ENCODE measurements around the gene C1QTNF3.
"Not testable (repeated sequence)": the region's sequence is repeated elsewhere in the genome, so short reads cannot be mapped to it uniquely, and the experiment has no call there.

C1QTNF3 gene

DNA sequence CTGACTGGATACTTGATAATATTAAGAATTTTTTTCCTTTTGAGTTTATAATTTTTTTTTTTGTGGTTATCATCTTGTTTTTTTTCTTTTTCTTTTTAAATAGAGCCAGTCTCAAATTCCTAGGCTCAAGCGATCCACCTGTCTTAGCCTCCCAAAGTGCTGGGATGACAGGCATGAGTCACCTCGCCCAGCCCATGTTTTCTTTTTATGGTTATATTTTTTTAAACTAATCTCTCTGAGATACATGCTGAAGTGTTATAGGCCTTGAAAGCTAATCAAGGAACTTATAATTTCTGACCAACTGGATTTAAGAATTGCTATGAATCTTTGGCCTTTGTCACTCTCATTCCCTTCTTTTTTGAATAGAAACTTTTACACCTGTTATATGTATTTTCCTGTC, 28.4 kb downstream of the C1QTNF3 start:
- H3K27ac ChIP-seq = no peak overlapping the region
- H2AFZ ChIP-seq = no peak overlapping the region
- H3K36me3 ChIP-seq (ENCODE audit: control insufficient read depth, insufficient read depth, low read length) = no peaks in the 10 kb centered on the region
- TF ChIP-seq, protein P1, sequence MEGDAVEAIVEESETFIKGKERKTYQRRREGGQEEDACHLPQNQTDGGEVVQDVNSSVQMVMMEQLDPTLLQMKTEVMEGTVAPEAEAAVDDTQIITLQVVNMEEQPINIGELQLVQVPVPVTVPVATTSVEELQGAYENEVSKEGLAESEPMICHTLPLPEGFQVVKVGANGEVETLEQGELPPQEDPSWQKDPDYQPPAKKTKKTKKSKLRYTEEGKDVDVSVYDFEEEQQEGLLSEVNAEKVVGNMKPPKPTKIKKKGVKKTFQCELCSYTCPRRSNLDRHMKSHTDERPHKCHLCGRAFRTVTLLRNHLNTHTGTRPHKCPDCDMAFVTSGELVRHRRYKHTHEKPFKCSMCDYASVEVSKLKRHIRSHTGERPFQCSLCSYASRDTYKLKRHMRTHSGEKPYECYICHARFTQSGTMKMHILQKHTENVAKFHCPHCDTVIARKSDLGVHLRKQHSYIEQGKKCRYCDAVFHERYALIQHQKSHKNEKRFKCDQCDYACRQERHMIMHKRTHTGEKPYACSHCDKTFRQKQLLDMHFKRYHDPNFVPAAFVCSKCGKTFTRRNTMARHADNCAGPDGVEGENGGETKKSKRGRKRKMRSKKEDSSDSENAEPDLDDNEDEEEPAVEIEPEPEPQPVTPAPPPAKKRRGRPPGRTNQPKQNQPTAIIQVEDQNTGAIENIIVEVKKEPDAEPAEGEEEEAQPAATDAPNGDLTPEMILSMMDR (IDR thresholded peaks at IDR 0.05) = no peak
- no peak overlapping the region for H3K4me2 ChIP-seq (ENCODE audit: low read length)
- no peaks in the 10 kb centered on the region for H3K27me3 ChIP-seq (ENCODE audit: control insufficient read depth, insufficient read depth, low read length)
- H3K9ac ChIP-seq = no peak overlapping the region
- H3K4me3 ChIP-seq (ENCODE audit: low read depth, low read length) = no peak overlapping the region
- H3K79me2 ChIP-seq = no peaks in the 10 kb centered on the region
- no peaks in the 10 kb centered on the region for H3K9me3 ChIP-seq (ENCODE audit: control insufficient read depth, low read length)
- H3K4me1 ChIP-seq = no peaks in the 10 kb centered on the region

DNA sequence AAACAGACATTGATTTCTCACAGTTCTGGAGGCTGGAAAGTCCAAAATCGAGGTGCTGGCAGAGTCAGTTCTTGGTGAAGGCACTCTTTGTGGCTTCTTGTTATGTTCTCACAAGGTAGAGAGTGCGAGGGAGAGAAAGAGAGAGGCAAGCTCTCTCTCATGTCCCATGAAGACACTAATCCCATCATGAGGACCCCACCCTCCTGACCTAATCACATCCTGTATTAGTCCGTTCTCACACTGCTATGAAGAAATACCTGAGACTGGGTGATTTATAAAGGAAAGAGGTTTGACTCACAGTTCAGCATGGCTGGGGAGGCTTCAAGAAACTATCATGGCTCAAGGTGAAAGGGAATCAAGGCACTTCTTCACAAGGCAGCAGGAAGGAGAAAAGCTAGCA, 29.5 kb downstream of the C1QTNF3 start:
- Histone ChIP-seq H3K9me3 (ENCODE audit: control insufficient read depth, low read length) (no peaks in the 10 kb centered on the region), H2AFZ (no peak overlapping the region), H3K79me2 (no peaks in the 10 kb centered on the region), H3K27me3 (ENCODE audit: control insufficient read depth, insufficient read depth, low read length) (no peaks in the 10 kb centered on the region), H3K9ac (no peak overlapping the region), H3K4me3 (ENCODE audit: low read depth, low read length) (no peak overlapping the region), H3K4me2 (ENCODE audit: low read length) (no peak overlapping the region), H3K4me1 (no peaks in the 10 kb centered on the region), H3K27ac (no peak overlapping the region), H3K36me3 (ENCODE audit: control insufficient read depth, insufficient read depth, low read length) (no peaks in the 10 kb centered on the region)
- TF ChIP-seq, protein P1 (IDR thresholded peaks at IDR 0.05) = no peak

DNA sequence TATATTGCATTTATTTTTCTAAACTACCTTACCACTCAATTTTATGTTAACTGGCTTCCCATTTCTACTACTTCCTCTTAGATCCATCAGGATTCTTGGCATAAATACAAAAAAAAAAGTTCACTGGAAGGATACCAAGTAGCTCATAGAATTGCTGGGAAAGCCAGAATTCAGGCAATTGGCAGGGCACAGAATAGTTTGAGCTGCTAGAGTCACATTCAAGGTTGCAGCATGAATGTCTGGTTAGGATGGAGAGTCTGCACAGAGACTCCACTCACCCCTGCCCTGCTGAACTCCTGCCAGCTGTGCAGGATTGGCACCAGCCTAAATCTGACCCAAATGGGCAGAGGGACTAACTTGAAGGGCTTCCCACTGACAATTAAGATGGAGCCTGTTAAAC, 30.2 kb downstream of the C1QTNF3 start:
- TF ChIP-seq, protein P1 (IDR thresholded peaks at IDR 0.05) = no peak
- no peak overlapping the region for H3K4me3 ChIP-seq (ENCODE audit: low read depth, low read length)
- H3K36me3 ChIP-seq (ENCODE audit: control insufficient read depth, insufficient read depth, low read length) = no peaks in the 10 kb centered on the region
- no peaks in the 10 kb centered on the region for H3K27me3 ChIP-seq (ENCODE audit: control insufficient read depth, insufficient read depth, low read length)
- H3K9ac ChIP-seq = no peak overlapping the region
- H3K79me2 ChIP-seq = no peaks in the 10 kb centered on the region
- H3K4me1 ChIP-seq = no peaks in the 10 kb centered on the region
- no peaks in the 10 kb centered on the region for H3K9me3 ChIP-seq (ENCODE audit: control insufficient read depth, low read length)
- H3K4me2 ChIP-seq (ENCODE audit: low read length) = no peak overlapping the region
- no peak overlapping the region for H2AFZ ChIP-seq
- H3K27ac ChIP-seq = no peak overlapping the region

DNA sequence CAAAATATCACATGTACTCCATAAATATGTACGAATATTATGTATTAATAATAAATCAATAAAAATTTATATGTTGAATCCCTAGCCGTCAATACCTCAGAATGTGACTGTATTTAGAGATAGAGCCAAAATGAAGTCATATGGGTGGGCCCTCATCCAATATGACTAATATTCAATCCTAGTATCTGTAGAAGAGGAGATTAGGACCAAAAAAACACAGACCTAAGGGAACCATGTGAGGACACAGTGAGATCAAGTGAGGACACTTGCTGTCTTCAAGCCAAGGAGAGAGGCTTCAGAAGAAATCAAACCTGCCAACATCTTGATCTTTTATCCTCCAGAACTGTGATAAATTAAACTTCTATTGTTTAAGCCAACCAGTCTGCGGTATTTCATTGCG, 31.5 kb downstream of the C1QTNF3 start:
- Histone ChIP-seq H3K27ac (no peak overlapping the region), H2AFZ (no peak overlapping the region), H3K9me3 (ENCODE audit: control insufficient read depth, low read length) (no peaks in the 10 kb centered on the region), H3K4me2 (ENCODE audit: low read length) (no peak overlapping the region), H3K4me3 (ENCODE audit: low read depth, low read length) (no peak overlapping the region), H3K9ac (no peak overlapping the region), H3K79me2 (no peaks in the 10 kb centered on the region), H3K36me3 (ENCODE audit: control insufficient read depth, insufficient read depth, low read length) (no peaks in the 10 kb centered on the region), H3K27me3 (ENCODE audit: control insufficient read depth, insufficient read depth, low read length) (no peaks in the 10 kb centered on the region), H3K4me1 (peaks cover 5% of the 10 kb centered on the region)
- TF ChIP-seq, protein P1 (IDR thresholded peaks at IDR 0.05) = no peak

DNA sequence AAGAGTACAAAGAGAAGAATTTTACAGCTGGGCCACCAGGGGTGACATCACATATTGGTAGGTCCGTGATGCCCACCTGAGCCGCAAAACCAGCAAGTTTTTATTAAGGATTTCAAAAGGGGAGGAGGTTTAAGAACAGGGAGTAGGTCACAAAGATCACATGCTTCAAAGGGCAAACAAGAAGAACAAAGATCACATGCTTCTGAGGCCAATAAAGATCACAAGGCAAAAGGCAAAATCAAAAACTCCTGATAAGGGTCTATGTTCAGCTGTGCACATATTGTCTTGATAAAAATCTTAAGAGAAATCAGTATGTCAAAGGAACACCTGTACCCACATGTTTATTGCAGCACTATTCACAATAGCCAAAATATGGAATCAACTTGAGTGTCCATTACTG, 32.9 kb downstream of the C1QTNF3 start:
- not testable (repeated sequence) for H2AFZ ChIP-seq; H3K4me2 ChIP-seq (ENCODE audit: low read length); H3K9ac ChIP-seq; H3K4me1 ChIP-seq; H3K27ac ChIP-seq; H3K4me3 ChIP-seq (ENCODE audit: low read depth, low read length); H3K79me2 ChIP-seq; H3K9me3 ChIP-seq (ENCODE audit: control insufficient read depth, low read length); H3K36me3 ChIP-seq (ENCODE audit: control insufficient read depth, insufficient read depth, low read length); H3K27me3 ChIP-seq (ENCODE audit: control insufficient read depth, insufficient read depth, low read length)
